Measurements from ENCODE around the gene TBL1X. TPM values are rescaled to one million over a fixed set of nuclear protein-coding genes. Genes with fewer than 3 reads are reported as not detected.

TBL1X gene
- total and polyA plus RNA-seq, 2 experiments from 2014 or later: 8.7 to 26.9 TPM

- no peaks in the 10 kb centered on the region for H3K27me3 ChIP-seq (ENCODE audit: insufficient read depth)
- peaks cover 6% of the 10 kb centered on the region for H3K27me3 Mint-ChIP-seq (ENCODE audit: insufficient read depth, low read depth, poor library complexity)
- no peak for ATAC-seq
Observed at GRCh38 chrX:9605484-9605883, 140.6 kb downstream of the TBL1X start.

GRCh38 chrX:9606971-9607370, 142.1 kb downstream of the TBL1X start:
- ATAC-seq (no peak), DNase-seq (ENCODE audit: low spot score) (no peak)
- no peaks in the 10 kb centered on the region for H3K36me3 ChIP-seq (ENCODE audit: insufficient read depth)
- H3K27me3 ChIP-seq (ENCODE audit: insufficient read depth): no peaks in the 10 kb centered on the region
- peaks cover 9% of the 10 kb centered on the region; the same call in 1 of the 2 replicates for H3K4me1 ChIP-seq (ENCODE audit: insufficient read depth)
- H4K20me1 ChIP-seq (replicated peaks; ENCODE audit: insufficient read depth): no peaks in the 10 kb centered on the region
- Mint-ChIP-seq H3K9me3 (no peaks in the 10 kb centered on the region), H3K27me3 (ENCODE audit: insufficient read depth, low read depth, poor library complexity) (peaks cover 8% of the 10 kb centered on the region), H3K27ac (no peak overlapping the region), H3K4me1 (peaks cover 27% of the 10 kb centered on the region), H3K4me3 (no peak overlapping the region), H3K36me3 (ENCODE audit: low read depth) (0 out of 3 replicates have a peak, but pooled peaks cover 5% of the 10 kb centered on the region)
- no peak overlapping the region for H3K4me2 ChIP-seq
- no peak overlapping the region for H2AFZ ChIP-seq
- H3K79me2 ChIP-seq (replicated peaks; ENCODE audit: insufficient read depth): no peaks in the 10 kb centered on the region
- no peaks in the 10 kb centered on the region for H3K9me2 ChIP-seq (ENCODE audit: insufficient read depth)
- H3F3A ChIP-seq (replicated peaks; ENCODE audit: low read depth): no peaks in the 10 kb centered on the region
- no peak overlapping the region for H3K27ac ChIP-seq (ENCODE audit: low read depth)
- no peak overlapping the region for H3K4me3 ChIP-seq
- TF ChIP-seq REST (IDR thresholded peaks at IDR 0.05; ENCODE audit: unreplicated experiment) (no peak), CREB1 (CRISPR knock-in tag; IDR thresholded peaks at IDR 0.05; ENCODE audit: low read depth) (no peak), EZH2phosphoT487 (IDR thresholded peaks at IDR 0.05; ENCODE audit: unreplicated experiment) (no peak), CTCF (conservative IDR thresholded peaks at IDR 0.05; ENCODE audit: low read depth in 2 of 2) (no peak), ETS1 (IDR thresholded peaks at IDR 0.05) (no peak), JUNB (IDR thresholded peaks at IDR 0.05; ENCODE audit: unreplicated experiment) (no peak), ZNF462 (CRISPR knock-in tag; IDR thresholded peaks at IDR 0.05) (no peak), ZNF331 (CRISPR knock-in tag; IDR thresholded peaks at IDR 0.05; ENCODE audit: low read depth) (no peak)

More at GRCh38 chrX:9605484-9605883, 140.6 kb downstream of the TBL1X start:
- H3K4me2 ChIP-seq: no peak overlapping the region
- no peak overlapping the region for H3K27ac Mint-ChIP-seq
- H3K79me2 ChIP-seq (replicated peaks; ENCODE audit: insufficient read depth): no peaks in the 10 kb centered on the region
- H3K36me3 ChIP-seq (ENCODE audit: insufficient read depth): no peaks in the 10 kb centered on the region
- H2AFZ ChIP-seq: no peak overlapping the region
- no peaks in the 10 kb centered on the region for H3F3A ChIP-seq (replicated peaks; ENCODE audit: low read depth)
- no peak overlapping the region for H3K4me3 ChIP-seq
- H3K27ac ChIP-seq (ENCODE audit: low read depth): no peak overlapping the region
- 0 out of 3 replicates have a peak, but pooled peaks cover 5% of the 10 kb centered on the region for H3K36me3 Mint-ChIP-seq (ENCODE audit: low read depth)
- H3K4me1 Mint-ChIP-seq: peaks cover 16% of the 10 kb centered on the region; the same call in 2 of the 3 replicates
- H3K9me3 Mint-ChIP-seq: no peaks in the 10 kb centered on the region
- H3K4me3 Mint-ChIP-seq: no peak overlapping the region
- no peak for DNase-seq (ENCODE audit: low spot score)
- H3K4me1 ChIP-seq (ENCODE audit: insufficient read depth): 0 out of 2 replicates have a peak, but pooled peaks cover 2% of the 10 kb centered on the region
- no peaks in the 10 kb centered on the region for H3K9me2 ChIP-seq (ENCODE audit: insufficient read depth)
- TF ChIP-seq EZH2 (IDR thresholded peaks at IDR 0.05; ENCODE audit: low read depth, unreplicated experiment): no peak
- TF ChIP-seq NANOG (IDR thresholded peaks at IDR 0.05; ENCODE audit: borderline replicate concordance): no peak
- TF ChIP-seq ZNF331 (CRISPR knock-in tag; IDR thresholded peaks at IDR 0.05; ENCODE audit: low read depth): no peak
- no peak for TF ChIP-seq ZNF114 (CRISPR knock-in tag; IDR thresholded peaks at IDR 0.05)
- no peaks in the 10 kb centered on the region for H4K20me1 ChIP-seq (replicated peaks; ENCODE audit: insufficient read depth)

Measured in GM23338 (cell line).